ENCODE data around the gene SLC66A1.

The SLC66A1 gene

GRCh38 chr1:19305880-19306279 lies 6.2 kb upstream of the SLC66A1 start:
- no peak for DNase-seq (ENCODE audit: low read depth)

GRCh38 chr1:19306941-19307340 lies 5.2 kb upstream of the SLC66A1 start:
- no peak for DNase-seq (ENCODE audit: low read depth)

GRCh38 chr1:19307794-19308508 lies 4.2 kb upstream of the SLC66A1 start:
- DNase-seq (ENCODE audit: low read depth): no peak

GRCh38 chr1:19308509-19308907 lies 3.6 kb upstream of the SLC66A1 start:
- DNase-seq (ENCODE audit: low read depth): no peak

DNA sequence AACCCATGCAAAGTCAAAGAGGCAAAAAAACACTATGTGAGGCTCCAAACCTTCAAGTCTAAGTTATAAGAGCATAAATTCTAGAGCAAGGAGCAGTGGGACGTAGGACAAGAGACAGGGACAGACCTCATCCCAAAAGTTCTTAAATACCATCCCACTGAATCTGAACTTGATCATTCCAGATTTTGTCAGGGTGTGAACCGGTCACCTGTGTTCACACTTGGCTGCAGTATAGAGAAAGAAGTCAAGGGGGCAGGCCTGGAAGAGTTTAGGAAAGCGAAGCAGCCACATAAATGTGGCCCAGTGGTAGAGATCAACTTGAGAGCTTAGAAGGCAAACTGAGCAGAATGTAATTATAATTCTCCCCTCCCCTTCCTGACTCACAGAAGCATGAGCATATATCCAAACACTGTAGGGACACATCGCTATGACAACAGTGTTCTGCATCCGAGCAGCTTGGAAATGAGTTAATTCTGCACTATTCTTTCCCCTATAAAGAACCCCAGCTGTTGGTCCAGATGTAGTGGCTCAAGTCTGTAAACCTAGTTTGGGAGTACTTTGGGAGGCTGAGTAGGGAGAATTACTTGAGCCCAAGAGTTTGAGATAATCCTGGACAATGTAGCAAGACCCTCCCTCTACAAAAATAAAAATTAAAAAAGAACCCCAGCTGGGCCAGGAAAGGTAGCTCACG lies 2.9 kb upstream of the SLC66A1 start:
- DNase-seq (ENCODE audit: low read depth): peak; percentile 57

- DNase-seq (ENCODE audit: low read depth): no peak
These were observed 2.1 kb upstream of the SLC66A1 start for GRCh38 chr1:19310061-19310460.

GRCh38 chr1:19310720-19311502 lies 1.2 kb upstream of the SLC66A1 start:
- no peak for DNase-seq (ENCODE audit: low read depth)

DNA sequence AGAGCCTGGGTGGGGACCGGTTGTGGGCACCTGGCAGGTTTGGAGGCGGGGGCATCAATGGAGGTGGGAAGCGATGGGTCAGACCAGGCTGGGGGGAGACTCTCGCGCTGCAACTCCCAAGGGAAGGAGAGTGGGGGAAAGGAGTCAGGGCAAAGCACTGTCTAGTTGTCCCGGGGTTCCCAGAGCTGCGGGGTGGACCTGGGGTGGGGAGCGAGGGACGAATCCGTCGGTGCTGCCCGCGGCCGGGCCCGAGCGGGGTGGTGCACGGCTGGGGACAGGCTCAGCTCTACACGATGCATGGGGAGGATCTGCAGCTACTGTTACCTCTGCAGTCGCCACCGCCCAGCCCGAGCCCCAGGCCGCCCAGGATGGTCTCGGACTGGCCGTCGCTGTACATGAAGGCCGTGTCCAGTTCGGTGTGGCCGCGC lies 609 bp upstream of the SLC66A1 start:
- DNase-seq (ENCODE audit: low read depth): no peak

DNA sequence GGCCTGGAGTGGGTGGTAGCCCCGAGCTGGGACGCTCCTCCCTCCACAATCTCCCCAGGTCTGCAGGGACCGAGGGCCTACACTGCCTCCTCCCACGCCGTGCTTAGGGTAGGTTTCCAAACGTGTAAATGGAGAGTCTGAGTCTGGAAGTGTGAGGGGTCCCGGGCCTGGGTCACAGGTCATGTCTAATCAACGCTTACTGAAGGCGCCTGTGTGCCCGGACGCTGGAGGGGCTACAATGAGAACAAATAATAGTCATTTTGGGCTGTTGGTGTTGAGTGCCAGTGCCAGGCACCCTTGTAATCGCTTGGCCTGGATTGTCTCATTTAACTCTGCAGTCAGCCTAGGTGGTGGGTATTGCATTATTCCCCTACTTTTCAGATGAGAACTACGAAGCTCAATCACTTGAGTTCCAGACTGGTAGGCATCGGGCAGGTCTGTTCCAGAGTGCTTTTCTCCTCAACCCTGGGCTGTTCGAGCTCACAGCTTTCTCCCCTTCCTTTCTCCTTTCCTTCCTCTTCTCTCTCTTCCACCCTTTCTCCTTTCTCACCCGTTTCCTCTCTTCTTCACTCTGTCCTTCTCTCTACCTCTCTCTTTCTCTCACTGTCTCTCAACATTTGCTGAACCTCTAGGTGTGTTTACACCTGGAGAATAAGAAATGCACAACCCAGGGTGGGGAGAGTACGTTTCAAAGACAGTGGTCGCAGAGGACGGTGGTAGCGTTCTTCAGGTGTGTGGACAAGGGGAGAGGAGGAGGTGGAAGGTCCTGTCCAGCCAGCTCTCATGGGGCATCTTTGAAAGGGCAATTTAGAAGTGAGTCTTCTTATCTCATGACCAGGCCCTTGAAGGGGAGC lies 883 bp downstream of the SLC66A1 start:
- no peak for DNase-seq (ENCODE audit: low read depth)

- no peak for DNase-seq (ENCODE audit: low read depth)
These were observed 1.5 kb downstream of the SLC66A1 start for GRCh38 chr1:19313636-19313959.

- no peak for DNase-seq (ENCODE audit: low read depth)
These were observed 2.1 kb downstream of the SLC66A1 start for GRCh38 chr1:19313961-19314882.

- no peak for DNase-seq (ENCODE audit: low read depth)
These were observed 3.5 kb downstream of the SLC66A1 start for GRCh38 chr1:19315378-19316198.

- DNase-seq (ENCODE audit: low read depth): no peak
These were observed 5.2 kb downstream of the SLC66A1 start for GRCh38 chr1:19317126-19317910.

DNA sequence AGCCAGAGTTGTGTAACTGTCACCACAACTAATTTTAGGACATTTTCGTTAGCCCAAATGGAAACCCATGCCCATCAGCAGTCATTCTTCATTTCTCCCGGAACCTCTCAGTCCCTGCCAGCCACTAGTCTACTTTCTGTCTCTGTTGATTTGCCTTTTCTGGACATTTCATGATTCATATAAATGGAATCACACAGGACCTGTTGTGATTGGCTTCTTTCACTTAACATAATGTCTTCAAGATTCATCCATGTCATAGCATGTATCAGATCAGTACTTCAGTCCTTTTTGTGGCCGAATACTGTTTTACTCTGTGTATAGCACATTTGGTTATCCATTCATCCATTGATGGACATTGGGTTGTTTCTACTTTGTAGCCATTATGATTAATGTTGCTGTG lies 7.1 kb downstream of the SLC66A1 start:
- no peak for DNase-seq (ENCODE audit: low read depth)

DNA sequence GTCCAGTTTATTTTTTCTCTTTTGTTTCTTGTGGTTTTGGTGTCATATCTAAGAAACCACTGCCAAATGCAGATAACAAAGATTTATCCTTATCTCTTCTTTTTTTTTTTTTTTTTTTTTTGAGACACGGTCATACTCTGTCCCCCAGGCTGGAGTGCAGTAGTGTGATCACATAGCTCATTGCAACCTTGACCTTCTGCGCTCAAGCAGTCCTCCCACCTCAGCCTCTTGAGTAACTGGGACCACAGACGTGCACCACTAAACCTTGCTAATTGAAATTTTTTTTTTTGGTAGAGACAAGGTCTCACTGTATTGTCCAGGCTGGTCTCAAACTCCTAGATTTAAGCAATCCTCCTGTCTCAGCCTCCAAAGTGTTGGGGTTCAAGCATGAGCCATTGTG lies 8.9 kb downstream of the SLC66A1 start:
- DNase-seq (ENCODE audit: low read depth): no peak

DNA sequence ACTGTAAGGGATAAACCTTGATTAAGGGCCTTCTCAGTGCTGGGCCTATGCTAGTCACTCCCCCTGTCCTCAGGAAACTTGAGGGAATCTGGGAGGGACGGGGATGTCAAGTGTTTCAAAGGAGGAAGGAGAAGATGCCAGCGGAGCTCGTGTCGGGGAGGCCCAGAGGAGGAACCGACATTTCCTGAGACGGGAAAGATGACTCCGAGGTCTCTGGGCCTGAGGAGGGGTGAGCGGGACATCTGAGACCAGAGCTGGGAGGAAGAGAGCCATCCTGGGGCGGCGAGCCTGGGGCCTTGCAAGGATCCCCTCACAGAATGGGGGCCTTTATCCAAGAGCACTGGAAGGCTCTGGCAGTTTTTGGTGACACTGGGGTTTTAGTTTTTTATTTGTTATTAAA lies 10.4 kb downstream of the SLC66A1 start:
- DNase-seq (ENCODE audit: low read depth): no peak

GRCh38 chr1:19323987-19324664 lies 12.0 kb downstream of the SLC66A1 start:
- no peak for DNase-seq (ENCODE audit: low read depth)

- no peak for DNase-seq (ENCODE audit: low read depth)
These were observed 12.5 kb downstream of the SLC66A1 start for GRCh38 chr1:19324665-19324990.

GRCh38 chr1:19325368-19325957 lies 13.3 kb downstream of the SLC66A1 start:
- DNase-seq (ENCODE audit: low read depth): no peak

Measured in fibroblast of the conjunctiva (primary cell).